GM20000 (cell line): ENCODE results near the gene AFP.

Experiments used
- DNase-seq: peaks from one replicate; pipeline ENCODE4 v3.0.0; 2012; ENCODE audit warnings: low spot score
- TF ChIP-seq, protein P1 (sequence below): IDR thresholded peaks from 2 replicates; pipeline ENCODE4 v1.5.1; 2012; ENCODE audit warnings: mild to moderate bottlenecking, control low read depth; ENCODE audit errors: extremely low read depth, missing control alignments

The AFP gene

DNA sequence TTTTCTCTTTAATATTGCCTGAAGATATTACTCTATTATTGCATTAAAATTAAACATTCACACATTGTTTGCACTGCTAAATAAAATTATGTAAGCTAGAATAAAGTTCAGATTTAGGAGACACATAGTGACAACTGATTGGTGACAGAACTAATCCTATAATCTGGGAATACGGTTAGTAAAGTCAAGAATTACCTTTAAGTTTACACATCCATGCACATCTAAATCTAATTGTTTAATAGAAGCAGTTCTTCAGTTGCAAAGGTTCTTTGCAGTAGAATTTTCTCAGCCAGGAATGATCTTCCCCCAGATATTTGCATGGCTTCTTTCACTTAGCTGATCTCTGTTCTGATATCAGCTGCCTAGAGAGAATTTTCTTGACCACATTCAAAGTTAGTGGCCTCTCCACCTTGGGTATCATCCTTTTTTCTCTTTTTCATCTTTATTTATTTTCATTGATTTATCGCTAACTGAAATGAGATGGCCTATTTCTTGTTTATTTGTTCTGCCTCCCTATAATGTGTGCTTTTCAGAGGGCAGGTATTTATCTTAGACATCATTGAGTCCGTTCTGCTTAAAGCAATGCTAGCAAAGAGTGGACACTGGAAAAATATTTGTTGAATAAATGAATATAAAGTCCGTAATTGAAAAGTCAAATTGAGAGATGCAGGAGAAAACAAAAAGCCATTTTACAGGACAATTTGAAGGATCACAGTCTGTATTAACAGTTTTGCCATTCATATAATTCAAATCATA lies 12.6 kb downstream of the AFP start:
- TF ChIP-seq, protein P1, sequence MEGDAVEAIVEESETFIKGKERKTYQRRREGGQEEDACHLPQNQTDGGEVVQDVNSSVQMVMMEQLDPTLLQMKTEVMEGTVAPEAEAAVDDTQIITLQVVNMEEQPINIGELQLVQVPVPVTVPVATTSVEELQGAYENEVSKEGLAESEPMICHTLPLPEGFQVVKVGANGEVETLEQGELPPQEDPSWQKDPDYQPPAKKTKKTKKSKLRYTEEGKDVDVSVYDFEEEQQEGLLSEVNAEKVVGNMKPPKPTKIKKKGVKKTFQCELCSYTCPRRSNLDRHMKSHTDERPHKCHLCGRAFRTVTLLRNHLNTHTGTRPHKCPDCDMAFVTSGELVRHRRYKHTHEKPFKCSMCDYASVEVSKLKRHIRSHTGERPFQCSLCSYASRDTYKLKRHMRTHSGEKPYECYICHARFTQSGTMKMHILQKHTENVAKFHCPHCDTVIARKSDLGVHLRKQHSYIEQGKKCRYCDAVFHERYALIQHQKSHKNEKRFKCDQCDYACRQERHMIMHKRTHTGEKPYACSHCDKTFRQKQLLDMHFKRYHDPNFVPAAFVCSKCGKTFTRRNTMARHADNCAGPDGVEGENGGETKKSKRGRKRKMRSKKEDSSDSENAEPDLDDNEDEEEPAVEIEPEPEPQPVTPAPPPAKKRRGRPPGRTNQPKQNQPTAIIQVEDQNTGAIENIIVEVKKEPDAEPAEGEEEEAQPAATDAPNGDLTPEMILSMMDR: no peak
- DNase-seq: no peak

DNA sequence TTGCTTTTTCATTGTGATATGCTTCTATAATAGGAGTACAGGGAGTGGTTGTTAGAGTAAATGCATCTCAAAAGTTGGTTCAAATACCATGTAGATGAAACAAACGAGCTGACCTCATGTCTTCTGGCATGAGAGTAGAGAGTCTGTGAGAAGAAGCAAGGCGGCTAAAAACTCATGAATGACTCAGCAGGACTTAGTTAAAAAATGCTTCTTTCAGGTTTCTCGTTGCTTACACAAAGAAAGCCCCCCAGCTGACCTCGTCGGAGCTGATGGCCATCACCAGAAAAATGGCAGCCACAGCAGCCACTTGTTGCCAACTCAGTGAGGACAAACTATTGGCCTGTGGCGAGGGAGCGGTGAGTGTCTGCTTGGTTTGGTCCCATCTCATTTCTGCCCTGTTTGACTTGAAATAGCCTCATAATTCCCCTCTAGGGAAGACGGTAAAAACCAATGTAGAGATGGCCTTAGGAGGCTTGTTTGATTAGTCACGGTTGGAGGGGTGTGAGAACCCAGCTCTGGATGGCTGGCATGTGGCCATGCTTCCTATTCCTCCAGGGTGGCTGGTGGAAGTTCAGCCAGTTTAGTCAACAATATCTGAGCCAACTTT lies 14.5 kb downstream of the AFP start:
- DNase-seq: no peak
- TF ChIP-seq, protein P1: no peak

DNA sequence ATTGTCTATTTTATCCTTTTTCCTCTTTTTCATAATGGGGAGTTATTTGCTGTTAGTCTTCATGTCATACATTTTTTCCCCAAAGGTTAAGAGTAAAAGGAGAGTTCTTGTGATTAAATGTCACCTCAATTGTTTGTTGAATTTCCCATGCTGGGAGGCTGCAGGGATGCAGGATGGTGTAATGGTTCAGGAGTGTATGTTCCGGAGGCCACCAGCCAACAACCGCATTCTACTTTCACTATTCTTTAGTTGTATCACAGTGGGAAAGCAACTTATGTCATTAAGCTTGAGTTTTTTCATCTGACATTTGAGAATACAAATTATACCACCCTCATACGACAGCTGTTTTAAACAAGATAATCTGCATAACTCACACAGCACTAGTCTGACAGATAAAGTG lies 15.4 kb downstream of the AFP start:
- DNase-seq: no peak
- TF ChIP-seq, protein P1: no peak

DNA sequence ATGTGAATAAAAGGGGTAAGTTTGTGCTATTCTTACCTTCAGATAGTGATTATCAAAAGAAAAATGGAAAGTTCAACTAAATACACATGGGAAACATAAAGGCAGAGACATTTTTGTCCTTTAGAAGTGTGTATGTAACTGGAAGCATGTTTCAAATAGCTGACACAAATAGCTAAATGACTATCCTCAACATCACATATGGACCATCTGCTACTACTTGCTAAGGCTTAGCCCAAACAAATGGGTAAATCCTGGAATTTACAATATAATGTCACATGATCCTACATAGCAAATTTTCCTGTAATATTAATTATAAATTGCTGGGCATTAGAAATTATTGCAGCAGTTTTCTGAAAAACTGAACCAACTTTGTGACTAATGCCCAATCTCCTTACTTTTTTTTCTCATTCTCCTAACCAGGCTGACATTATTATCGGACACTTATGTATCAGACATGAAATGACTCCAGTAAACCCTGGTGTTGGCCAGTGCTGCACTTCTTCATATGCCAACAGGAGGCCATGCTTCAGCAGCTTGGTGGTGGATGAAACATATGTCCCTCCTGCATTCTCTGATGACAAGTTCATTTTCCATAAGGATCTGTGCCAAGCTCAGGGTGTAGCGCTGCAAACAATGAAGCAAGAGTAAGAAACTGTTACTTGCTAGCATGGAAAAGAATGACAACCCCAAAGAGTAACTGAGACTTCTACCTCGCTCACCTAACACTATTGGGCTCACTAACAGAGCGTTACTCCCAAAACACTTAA lies 16.1 kb downstream of the AFP start:
- DNase-seq: no peak
- TF ChIP-seq, protein P1: no peak

DNA sequence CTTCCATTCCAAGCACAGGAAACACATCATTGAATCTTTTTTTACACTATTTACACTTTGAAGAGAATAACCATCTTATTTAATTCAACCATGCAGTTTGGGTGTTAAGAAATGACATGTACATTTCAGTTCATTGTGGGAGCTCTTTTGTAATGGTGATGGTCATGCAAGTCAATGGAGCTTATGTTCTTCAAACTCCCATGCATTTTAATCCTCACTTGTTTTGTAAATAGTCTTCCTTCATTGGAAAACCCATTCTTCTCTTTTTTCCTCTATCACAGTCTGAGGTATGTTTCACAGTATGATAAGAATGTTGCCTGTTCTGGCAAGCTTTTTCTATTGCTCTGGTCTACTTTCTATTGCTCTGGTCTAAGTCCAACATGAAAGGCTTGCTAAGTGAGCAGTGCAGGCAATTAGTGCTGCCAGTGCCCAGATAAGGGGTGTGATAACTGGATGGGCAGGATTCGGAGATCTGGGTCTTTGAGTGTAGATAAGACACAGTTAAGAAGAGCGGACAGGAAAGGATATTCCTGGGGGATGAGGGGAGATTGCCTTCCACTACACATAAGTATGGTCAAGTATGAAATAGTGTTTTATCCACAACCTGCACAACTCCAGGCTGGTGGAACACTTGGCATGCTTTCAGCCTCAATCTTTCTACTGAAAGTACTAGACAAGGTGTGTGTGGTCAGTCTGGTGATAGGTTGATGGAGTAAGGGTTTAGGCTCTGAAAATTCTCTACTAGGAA lies 17.1 kb downstream of the AFP start:
- TF ChIP-seq, protein P1: no peak
- no peak for DNase-seq

DNA sequence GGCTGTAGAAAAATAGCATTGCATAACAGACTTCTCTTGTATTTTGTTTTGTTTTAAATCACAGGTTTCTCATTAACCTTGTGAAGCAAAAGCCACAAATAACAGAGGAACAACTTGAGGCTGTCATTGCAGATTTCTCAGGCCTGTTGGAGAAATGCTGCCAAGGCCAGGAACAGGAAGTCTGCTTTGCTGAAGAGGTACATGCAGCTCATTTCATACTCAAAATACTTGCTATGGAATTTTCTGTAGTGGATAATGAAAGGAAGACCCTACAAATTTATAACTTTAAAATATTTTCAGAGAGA lies 17.6 kb downstream of the AFP start:
- TF ChIP-seq, protein P1: no peak
- no peak for DNase-seq

DNA sequence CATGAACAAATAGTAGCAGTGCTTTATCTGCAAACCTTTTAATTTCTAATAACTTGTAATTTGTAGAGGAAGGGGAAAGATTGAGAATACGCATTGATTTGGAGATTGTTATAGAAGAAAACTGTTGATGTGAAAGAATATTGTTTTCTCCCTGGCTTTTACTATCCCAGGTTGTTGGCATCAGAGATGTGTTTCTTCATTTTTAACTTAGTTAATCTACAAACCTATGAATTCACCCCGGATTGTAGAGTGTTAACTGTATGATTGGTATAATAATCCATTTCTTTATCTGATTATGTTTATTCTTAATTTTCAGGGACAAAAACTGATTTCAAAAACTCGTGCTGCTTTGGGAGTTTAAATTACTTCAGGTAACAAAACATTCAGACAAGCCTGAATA lies 18.9 kb downstream of the AFP start:
- TF ChIP-seq, protein P1: no peak
- DNase-seq: no peak
